ENCODE measurements around the gene PLXNA2.

The PLXNA2 gene

GRCh38 chr1:208040821-208041297 lies 203.3 kb downstream of the PLXNA2 start:
- no peak overlapping the region for H3K4me2 ChIP-seq (ENCODE audit: low read length)
- no peaks in the 10 kb centered on the region for H3K4me1 ChIP-seq (ENCODE audit: low read length)
- no peak overlapping the region for H3K27ac ChIP-seq (ENCODE audit: low read length)
- no peaks in the 10 kb centered on the region for H3K27me3 ChIP-seq (ENCODE audit: low read depth, low read length)
- H3K36me3 ChIP-seq (replicated peaks; ENCODE audit: low read depth, low read length): peaks cover 3% of the 10 kb centered on the region
- no peaks in the 10 kb centered on the region for H4K20me1 ChIP-seq (ENCODE audit: insufficient read depth, low read length)
- no peaks in the 10 kb centered on the region for H3K79me2 ChIP-seq (ENCODE audit: low read length)
- no peak overlapping the region for H3K4me3 ChIP-seq (ENCODE audit: low read length)
- TF ChIP-seq, protein P1, sequence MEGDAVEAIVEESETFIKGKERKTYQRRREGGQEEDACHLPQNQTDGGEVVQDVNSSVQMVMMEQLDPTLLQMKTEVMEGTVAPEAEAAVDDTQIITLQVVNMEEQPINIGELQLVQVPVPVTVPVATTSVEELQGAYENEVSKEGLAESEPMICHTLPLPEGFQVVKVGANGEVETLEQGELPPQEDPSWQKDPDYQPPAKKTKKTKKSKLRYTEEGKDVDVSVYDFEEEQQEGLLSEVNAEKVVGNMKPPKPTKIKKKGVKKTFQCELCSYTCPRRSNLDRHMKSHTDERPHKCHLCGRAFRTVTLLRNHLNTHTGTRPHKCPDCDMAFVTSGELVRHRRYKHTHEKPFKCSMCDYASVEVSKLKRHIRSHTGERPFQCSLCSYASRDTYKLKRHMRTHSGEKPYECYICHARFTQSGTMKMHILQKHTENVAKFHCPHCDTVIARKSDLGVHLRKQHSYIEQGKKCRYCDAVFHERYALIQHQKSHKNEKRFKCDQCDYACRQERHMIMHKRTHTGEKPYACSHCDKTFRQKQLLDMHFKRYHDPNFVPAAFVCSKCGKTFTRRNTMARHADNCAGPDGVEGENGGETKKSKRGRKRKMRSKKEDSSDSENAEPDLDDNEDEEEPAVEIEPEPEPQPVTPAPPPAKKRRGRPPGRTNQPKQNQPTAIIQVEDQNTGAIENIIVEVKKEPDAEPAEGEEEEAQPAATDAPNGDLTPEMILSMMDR (IDR thresholded peaks at IDR 0.05; ENCODE audit: low read depth, low read length): no peak
- no peak for TF ChIP-seq EZH2phosphoT487 (IDR thresholded peaks at IDR 0.05; ENCODE audit: low read depth)
- H2AFZ ChIP-seq (ENCODE audit: low read depth, low read length): no peak overlapping the region
- no peaks in the 10 kb centered on the region for H3K9me3 ChIP-seq (ENCODE audit: insufficient read depth, low read length)
- no peak overlapping the region for H3K9ac ChIP-seq (ENCODE audit: low read length)

- no peak overlapping the region for H3K9ac ChIP-seq (ENCODE audit: low read length)
- H3K27ac ChIP-seq (ENCODE audit: low read length): no peak overlapping the region
Observed at GRCh38 chr1:208039536-208040332, 204.4 kb downstream of the PLXNA2 start.

GRCh38 chr1:208038303-208038702 lies 205.9 kb downstream of the PLXNA2 start:
- H3K4me1 ChIP-seq (ENCODE audit: low read length): no peaks in the 10 kb centered on the region
- no peak overlapping the region for H3K27ac ChIP-seq (ENCODE audit: low read length)
- no peaks in the 10 kb centered on the region for H4K20me1 ChIP-seq (ENCODE audit: insufficient read depth, low read length)
- no peaks in the 10 kb centered on the region for H3K27me3 ChIP-seq (ENCODE audit: low read depth, low read length)
- no peak overlapping the region for H3K4me3 ChIP-seq (ENCODE audit: low read length)
- H3K9me3 ChIP-seq (ENCODE audit: insufficient read depth, low read length): no peaks in the 10 kb centered on the region
- H3K36me3 ChIP-seq (replicated peaks; ENCODE audit: low read depth, low read length): peaks cover 4% of the 10 kb centered on the region
- no peak overlapping the region for H2AFZ ChIP-seq (ENCODE audit: low read depth, low read length)
- H3K4me2 ChIP-seq (ENCODE audit: low read length): no peak overlapping the region
- no peak overlapping the region for H3K9ac ChIP-seq (ENCODE audit: low read length)
- no peaks in the 10 kb centered on the region for H3K79me2 ChIP-seq (ENCODE audit: low read length)
- TF ChIP-seq, protein P1 (IDR thresholded peaks at IDR 0.05; ENCODE audit: low read depth, low read length): no peak
- no peak for TF ChIP-seq EZH2phosphoT487 (IDR thresholded peaks at IDR 0.05; ENCODE audit: low read depth)

More at GRCh38 chr1:208039536-208040332, 204.4 kb downstream of the PLXNA2 start:
- peaks cover 3% of the 10 kb centered on the region for H3K36me3 ChIP-seq (replicated peaks; ENCODE audit: low read depth, low read length)
- no peaks in the 10 kb centered on the region for H3K4me1 ChIP-seq (ENCODE audit: low read length)
- H4K20me1 ChIP-seq (ENCODE audit: insufficient read depth, low read length): no peaks in the 10 kb centered on the region
- H3K27me3 ChIP-seq (ENCODE audit: low read depth, low read length): no peaks in the 10 kb centered on the region
- H3K4me2 ChIP-seq (ENCODE audit: low read length): no peak overlapping the region
- no peak for TF ChIP-seq EZH2phosphoT487 (IDR thresholded peaks at IDR 0.05; ENCODE audit: low read depth)
- TF ChIP-seq, protein P1 (IDR thresholded peaks at IDR 0.05; ENCODE audit: low read depth, low read length): no peak
- no peak overlapping the region for H3K4me3 ChIP-seq (ENCODE audit: low read length)
- no peaks in the 10 kb centered on the region for H3K9me3 ChIP-seq (ENCODE audit: insufficient read depth, low read length)
- H3K79me2 ChIP-seq (ENCODE audit: low read length): no peaks in the 10 kb centered on the region
- H2AFZ ChIP-seq (ENCODE audit: low read depth, low read length): no peak overlapping the region

GRCh38 chr1:208036918-208037766 lies 207.0 kb downstream of the PLXNA2 start:
- H3K27me3 ChIP-seq (ENCODE audit: low read depth, low read length): no peaks in the 10 kb centered on the region
- no peak overlapping the region for H2AFZ ChIP-seq (ENCODE audit: low read depth, low read length)
- no peak overlapping the region for H3K27ac ChIP-seq (ENCODE audit: low read length)
- TF ChIP-seq, protein P1 (IDR thresholded peaks at IDR 0.05; ENCODE audit: low read depth, low read length): no peak
- no peak for TF ChIP-seq EZH2phosphoT487 (IDR thresholded peaks at IDR 0.05; ENCODE audit: low read depth)
- H3K4me2 ChIP-seq (ENCODE audit: low read length): no peak overlapping the region
- H4K20me1 ChIP-seq (ENCODE audit: insufficient read depth, low read length): no peaks in the 10 kb centered on the region
- H3K79me2 ChIP-seq (ENCODE audit: low read length): no peaks in the 10 kb centered on the region
- no peaks in the 10 kb centered on the region for H3K9me3 ChIP-seq (ENCODE audit: insufficient read depth, low read length)
- H3K4me3 ChIP-seq (ENCODE audit: low read length): no peak overlapping the region
- H3K4me1 ChIP-seq (ENCODE audit: low read length): no peaks in the 10 kb centered on the region
- peaks cover 7% of the 10 kb centered on the region for H3K36me3 ChIP-seq (replicated peaks; ENCODE audit: low read depth, low read length)
- H3K9ac ChIP-seq (ENCODE audit: low read length): no peak overlapping the region
